GM18858 (cell line): Measurements from ENCODE around the gene HECA.

ENCODE experiments used
- ATAC-seq: cut with Tn5 transposase; IDR thresholded peaks from one replicate; pipeline ENCODE4 v1.9.1; 2021; ENCODE audit not compliant: unreplicated experiment

The HECA gene

GRCh38 chr6:139159016-139159415 is 24.1 kb downstream of the HECA start:
- no peak for ATAC-seq

- ATAC-seq: no peak
These were observed 26.3 kb downstream of the HECA start for GRCh38 chr6:139161169-139161568.

GRCh38 chr6:139161817-139162284 is 27.0 kb downstream of the HECA start:
- peak; percentile 98 for ATAC-seq

GRCh38 chr6:139164001-139164400 is 29.1 kb downstream of the HECA start:
- no peak for ATAC-seq

- ATAC-seq: no peak
These were observed 30.4 kb downstream of the HECA start for GRCh38 chr6:139165324-139165723.

GRCh38 chr6:139166238-139166955 is 31.5 kb downstream of the HECA start:
- ATAC-seq: no peak

- no peak for ATAC-seq
These were observed 32.1 kb downstream of the HECA start for GRCh38 chr6:139166956-139167313.

- peak; percentile 4 for ATAC-seq
These were observed 37.3 kb downstream of the HECA start for GRCh38 chr6:139172151-139172550.

GRCh38 chr6:139172567-139172966 is 37.7 kb downstream of the HECA start:
- peak; percentile 47 for ATAC-seq

GRCh38 chr6:139173172-139173571 is 38.3 kb downstream of the HECA start:
- no peak for ATAC-seq

GRCh38 chr6:139173822-139174221 is 38.9 kb downstream of the HECA start:
- ATAC-seq: no peak

GRCh38 chr6:139174961-139175360 is 40.1 kb downstream of the HECA start:
- no peak for ATAC-seq

- peak; percentile 59 for ATAC-seq
These were observed 40.6 kb downstream of the HECA start for GRCh38 chr6:139175389-139175948.

GRCh38 chr6:139181236-139181635 is 46.4 kb downstream of the HECA start:
- no peak for ATAC-seq

- no peak for ATAC-seq
These were observed 49.2 kb downstream of the HECA start for GRCh38 chr6:139184047-139184446.

- no peak for ATAC-seq
These were observed 49.6 kb downstream of the HECA start for GRCh38 chr6:139184459-139184858.

- no peak for ATAC-seq
These were observed 51.4 kb downstream of the HECA start for GRCh38 chr6:139186242-139186641.

GRCh38 chr6:139186692-139187091 is 51.8 kb downstream of the HECA start:
- no peak for ATAC-seq

GRCh38 chr6:139187489-139187888 is 52.6 kb downstream of the HECA start:
- ATAC-seq: no peak

GRCh38 chr6:139189665-139190064 is 54.8 kb downstream of the HECA start:
- no peak for ATAC-seq

- no peak for ATAC-seq
These were observed 59.9 kb downstream of the HECA start for GRCh38 chr6:139194740-139195139.

GRCh38 chr6:139198529-139199288 is 63.8 kb downstream of the HECA start:
- no peak for ATAC-seq
